GM19397 (cell line): ENCODE results near the gene YBEY.
"Not testable (repeated sequence)": the region's sequence is repeated elsewhere in the genome, so short reads cannot be mapped to it uniquely, and the experiment has no call there.

Experiments
- ATAC-seq: cut with Tn5 transposase; IDR thresholded peaks from one replicate; pipeline ENCODE4 v1.9.1; 2021; ENCODE audit warnings: mild to moderate bottlenecking, moderate library complexity; ENCODE audit not compliant: unreplicated experiment

YBEY gene

DNA sequence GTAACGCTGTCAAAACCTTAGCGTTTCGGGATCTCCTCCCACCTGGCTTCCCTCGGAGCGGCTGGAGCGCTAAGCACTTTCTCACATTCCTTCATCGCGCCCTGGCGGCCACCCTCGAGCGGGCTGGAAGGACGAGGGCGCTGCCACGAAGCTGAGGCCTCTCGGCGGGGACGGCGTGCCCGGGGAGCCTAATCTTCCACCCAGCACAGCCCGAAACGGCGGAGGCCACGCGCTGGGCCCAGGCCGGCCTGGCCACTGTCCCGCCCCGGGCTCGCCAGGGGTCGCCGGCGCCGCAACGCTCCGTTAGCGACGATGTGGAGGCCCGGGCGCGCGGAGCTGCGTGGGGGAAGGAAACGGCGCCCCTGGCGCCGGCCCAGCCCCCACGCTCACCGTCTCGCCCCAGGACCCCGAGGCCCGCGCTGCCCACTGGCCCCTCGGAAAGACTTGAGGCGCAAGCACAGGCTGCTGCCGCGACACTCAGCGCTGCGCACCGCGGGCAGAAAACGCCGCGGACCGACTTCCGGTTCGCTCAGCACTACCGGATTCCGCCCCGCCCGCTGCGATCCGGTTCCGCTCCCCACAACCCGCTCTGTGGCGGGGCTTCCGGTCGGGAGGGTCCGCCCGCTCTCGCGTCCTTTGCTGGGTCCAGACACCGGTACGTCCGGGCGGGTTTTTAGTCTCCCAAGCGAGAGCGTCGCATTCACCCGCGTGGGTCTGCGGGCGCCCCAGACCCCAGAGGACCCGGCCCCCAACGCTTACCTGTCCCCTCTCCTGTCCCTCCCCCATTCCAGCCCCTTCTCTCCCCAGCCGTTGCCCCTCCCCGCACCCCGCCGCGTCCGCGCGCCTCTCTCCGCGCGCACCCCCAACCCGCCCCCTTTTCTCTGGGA is at the start of gene YBEY:
TSS of gene YBEY (plus strand) at position 582 of the 887 bp plus-strand sequence. CDS start 572 bp downstream, outside the sequence.
- peak; percentile 89 for ATAC-seq

- ATAC-seq: no peak
These were observed 48.7 kb upstream of the YBEY start for GRCh38 chr21:46237474-46237873.

- no peak for ATAC-seq
These were observed 46.3 kb upstream of the YBEY start for GRCh38 chr21:46239817-46240325.

DNA sequence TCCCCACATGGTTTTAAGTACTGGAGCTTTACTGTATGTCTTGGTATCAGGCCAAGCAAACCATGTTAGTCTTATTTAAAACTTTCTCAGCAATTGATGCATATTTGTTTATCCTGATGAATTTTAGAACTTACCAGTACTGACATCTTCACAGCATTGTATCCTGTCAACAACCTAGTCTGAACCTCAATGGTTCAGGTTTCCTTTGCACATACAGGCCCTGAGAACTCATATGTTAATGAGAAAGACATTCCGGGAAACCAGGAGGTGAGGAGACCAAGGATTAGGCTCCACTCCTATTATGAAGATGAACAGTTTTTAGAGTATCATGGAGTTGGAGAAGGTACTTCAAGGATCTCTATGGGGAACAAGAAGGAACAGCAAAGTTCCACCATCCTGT is 44.6 kb upstream of the YBEY start:
- not testable (repeated sequence) for ATAC-seq

GRCh38 chr21:46243325-46243724 is 42.8 kb upstream of the YBEY start:
- no peak for ATAC-seq

DNA sequence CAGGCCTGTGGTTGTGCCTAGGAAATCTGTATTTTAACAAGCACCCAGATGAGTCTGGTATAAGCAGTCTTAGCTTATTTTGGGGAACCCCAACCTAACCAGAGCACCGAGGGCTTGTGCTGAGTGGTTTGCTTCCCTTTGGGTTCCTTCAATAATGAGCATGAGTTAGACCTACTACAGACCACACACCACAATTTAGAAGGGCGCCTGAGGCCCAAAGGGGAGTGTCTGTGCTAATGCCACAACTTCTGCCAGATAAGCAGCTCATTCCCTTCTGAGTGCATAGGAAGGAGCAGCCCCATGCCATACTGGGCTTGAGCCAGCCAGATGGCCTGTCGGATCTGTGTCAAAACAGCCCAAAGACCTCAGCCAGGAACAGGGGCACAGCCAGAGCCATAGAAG is 42.2 kb upstream of the YBEY start:
- no peak for ATAC-seq

- no peak for ATAC-seq
These were observed 41.5 kb upstream of the YBEY start for GRCh38 chr21:46244602-46245001.

DNA sequence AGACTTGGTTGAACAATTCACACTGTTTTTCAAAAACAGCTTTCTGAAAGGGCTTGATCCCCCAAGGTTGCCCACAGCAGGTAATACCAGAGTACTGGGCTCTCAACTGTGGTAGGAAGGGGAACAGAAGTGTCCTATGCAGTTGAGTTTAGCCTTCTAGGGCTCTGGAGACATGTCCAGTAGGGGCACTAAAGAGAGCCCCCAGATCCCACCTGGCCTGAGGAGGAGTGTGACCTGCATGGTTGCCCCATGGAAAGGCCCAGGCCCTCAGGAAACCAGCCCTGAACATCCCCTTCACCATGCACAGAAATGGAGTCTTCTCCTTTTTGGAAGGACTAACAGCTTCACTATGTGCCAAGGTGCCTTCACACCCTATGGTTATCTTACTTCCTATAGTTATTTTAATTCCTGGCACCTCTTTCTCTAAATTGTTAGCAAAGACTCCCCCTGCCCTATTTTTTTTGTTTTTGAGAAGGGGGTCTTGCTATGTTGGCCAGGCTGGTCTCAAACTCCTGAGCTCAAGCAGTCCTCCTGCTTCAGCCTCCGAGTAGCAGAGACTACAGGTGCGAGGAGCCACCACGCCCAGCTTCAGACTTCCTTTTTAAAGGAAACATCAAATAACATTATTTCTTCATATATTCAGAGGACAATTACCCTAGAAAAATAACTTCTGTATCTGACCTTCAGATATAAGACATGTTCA is 40.8 kb upstream of the YBEY start:
- no peak for ATAC-seq

- ATAC-seq: no peak
These were observed 39.8 kb upstream of the YBEY start for GRCh38 chr21:46246345-46246744.

- ATAC-seq: no peak
These were observed 38.3 kb upstream of the YBEY start for GRCh38 chr21:46247699-46248421.

GRCh38 chr21:46248422-46248782 is 37.7 kb upstream of the YBEY start:
- no peak for ATAC-seq

- no peak for ATAC-seq
These were observed 37.3 kb upstream of the YBEY start for GRCh38 chr21:46248827-46249226.

GRCh38 chr21:46250146-46250725 is 35.9 kb upstream of the YBEY start:
- ATAC-seq: no peak

GRCh38 chr21:46252840-46253239 is 33.3 kb upstream of the YBEY start:
- ATAC-seq: no peak

- ATAC-seq: no peak
These were observed 32.5 kb upstream of the YBEY start for GRCh38 chr21:46253610-46254124.

- no peak for ATAC-seq
These were observed 31.8 kb upstream of the YBEY start for GRCh38 chr21:46254208-46254975.

- no peak for ATAC-seq
These were observed 31.0 kb upstream of the YBEY start for GRCh38 chr21:46255166-46255565.

GRCh38 chr21:46255758-46256337 is 30.3 kb upstream of the YBEY start:
- no peak for ATAC-seq

DNA sequence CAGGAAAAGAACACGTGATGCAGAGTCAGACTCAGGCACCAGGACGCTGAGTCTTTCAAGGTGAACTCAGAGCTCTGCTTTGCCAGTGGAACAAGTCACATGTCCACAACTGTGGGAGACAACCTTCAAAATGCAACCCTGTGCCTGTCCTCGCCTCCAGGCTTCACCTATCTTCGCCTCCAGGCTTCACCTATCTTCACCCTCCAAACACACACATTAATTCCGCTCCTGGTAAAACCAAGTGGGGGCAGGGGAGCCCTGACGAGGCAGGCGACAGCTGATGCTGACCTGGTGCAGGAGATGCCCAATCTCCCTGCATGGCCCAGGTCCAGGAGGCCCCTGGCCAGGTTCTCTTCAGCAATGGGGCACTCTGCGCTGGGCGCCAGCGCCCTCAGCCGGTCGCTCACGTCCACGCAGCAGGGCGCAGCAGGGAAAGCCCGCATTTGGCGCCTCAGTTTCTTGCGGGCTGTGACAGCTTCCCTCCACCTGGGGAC is 29.6 kb upstream of the YBEY start:
- ATAC-seq: no peak
